ENCODE measurements around the gene EXOSC10. TPM values are rescaled to one million over a fixed set of nuclear protein-coding genes. Genes with fewer than 3 reads are reported as not detected.

The EXOSC10 gene
- polyA plus RNA-seq, 1 donor from 2014 or later: 115 TPM

DNA sequence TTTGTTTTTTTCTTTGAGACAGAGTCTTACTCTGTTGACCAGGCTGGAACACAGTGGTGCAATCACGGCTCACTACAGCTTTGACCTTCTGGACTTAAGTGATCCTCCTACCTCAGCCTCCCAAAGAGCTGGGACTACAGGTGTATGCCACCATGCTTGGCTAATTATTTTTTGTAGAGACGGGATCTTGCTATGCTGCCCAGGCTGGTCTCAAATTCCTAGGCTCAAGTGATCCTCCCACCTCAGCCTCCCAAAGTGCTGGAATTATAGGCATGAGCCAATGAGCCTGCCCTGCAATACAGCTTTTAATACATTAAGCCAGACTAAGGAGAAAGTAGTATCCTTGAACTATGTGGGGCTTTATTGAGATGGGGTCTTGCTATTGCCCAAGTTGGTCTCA, 16.6 kb upstream of the EXOSC10 start:
- H3K9me2 ChIP-seq (ENCODE audit: insufficient read depth, low read length): no peaks in the 10 kb centered on the region
- no peaks in the 10 kb centered on the region for H3K27me3 ChIP-seq (ENCODE audit: insufficient read depth, low read depth, low read length)
- H4K20me1 ChIP-seq (ENCODE audit: insufficient read depth): no peaks in the 10 kb centered on the region
- no peak overlapping the region for H3K27ac ChIP-seq (ENCODE audit: low read length)
- no peaks in the 10 kb centered on the region for H3F3A ChIP-seq (ENCODE audit: insufficient read depth, low read length, poor library complexity, severe bottlenecking)
- no peak overlapping the region for H3K4me3 ChIP-seq (ENCODE audit: low read length)
- H3K9me3 ChIP-seq (ENCODE audit: low read length): no peaks in the 10 kb centered on the region
- no peaks in the 10 kb centered on the region for H3K79me2 ChIP-seq (replicated peaks; ENCODE audit: insufficient read depth, low read length)
- H3K36me3 ChIP-seq (ENCODE audit: insufficient read depth, low read length): peaks cover 8% of the 10 kb centered on the region
- H2AFZ ChIP-seq (ENCODE audit: low read depth, low read length): no peak overlapping the region
- no peak overlapping the region for H3K4me2 ChIP-seq (ENCODE audit: low read length)
- no peak overlapping the region for H3K9ac ChIP-seq (ENCODE audit: low read length)
- TF ChIP-seq RAD21 (conservative IDR thresholded peaks at IDR 0.05): no peak
- no peak for TF ChIP-seq MXI1 (conservative IDR thresholded peaks at IDR 0.05; ENCODE audit: poor library complexity, severe bottlenecking)
- TF ChIP-seq TAF1 (IDR thresholded peaks at IDR 0.05; ENCODE audit: low read depth): no peak
- no peak for TF ChIP-seq SMC3 (conservative IDR thresholded peaks at IDR 0.05; ENCODE audit: poor library complexity)
- TF ChIP-seq EZH2 (IDR thresholded peaks at IDR 0.05; ENCODE audit: borderline replicate concordance, insufficient read depth, low read length, poor library complexity, severe bottlenecking): no peak
- no peak for TF ChIP-seq POLR2AphosphoS5 (IDR thresholded peaks at IDR 0.05)
- TF ChIP-seq EP300 (conservative IDR thresholded peaks at IDR 0.05; ENCODE audit: poor library complexity, severe bottlenecking): no peak
- TF ChIP-seq, protein P1, sequence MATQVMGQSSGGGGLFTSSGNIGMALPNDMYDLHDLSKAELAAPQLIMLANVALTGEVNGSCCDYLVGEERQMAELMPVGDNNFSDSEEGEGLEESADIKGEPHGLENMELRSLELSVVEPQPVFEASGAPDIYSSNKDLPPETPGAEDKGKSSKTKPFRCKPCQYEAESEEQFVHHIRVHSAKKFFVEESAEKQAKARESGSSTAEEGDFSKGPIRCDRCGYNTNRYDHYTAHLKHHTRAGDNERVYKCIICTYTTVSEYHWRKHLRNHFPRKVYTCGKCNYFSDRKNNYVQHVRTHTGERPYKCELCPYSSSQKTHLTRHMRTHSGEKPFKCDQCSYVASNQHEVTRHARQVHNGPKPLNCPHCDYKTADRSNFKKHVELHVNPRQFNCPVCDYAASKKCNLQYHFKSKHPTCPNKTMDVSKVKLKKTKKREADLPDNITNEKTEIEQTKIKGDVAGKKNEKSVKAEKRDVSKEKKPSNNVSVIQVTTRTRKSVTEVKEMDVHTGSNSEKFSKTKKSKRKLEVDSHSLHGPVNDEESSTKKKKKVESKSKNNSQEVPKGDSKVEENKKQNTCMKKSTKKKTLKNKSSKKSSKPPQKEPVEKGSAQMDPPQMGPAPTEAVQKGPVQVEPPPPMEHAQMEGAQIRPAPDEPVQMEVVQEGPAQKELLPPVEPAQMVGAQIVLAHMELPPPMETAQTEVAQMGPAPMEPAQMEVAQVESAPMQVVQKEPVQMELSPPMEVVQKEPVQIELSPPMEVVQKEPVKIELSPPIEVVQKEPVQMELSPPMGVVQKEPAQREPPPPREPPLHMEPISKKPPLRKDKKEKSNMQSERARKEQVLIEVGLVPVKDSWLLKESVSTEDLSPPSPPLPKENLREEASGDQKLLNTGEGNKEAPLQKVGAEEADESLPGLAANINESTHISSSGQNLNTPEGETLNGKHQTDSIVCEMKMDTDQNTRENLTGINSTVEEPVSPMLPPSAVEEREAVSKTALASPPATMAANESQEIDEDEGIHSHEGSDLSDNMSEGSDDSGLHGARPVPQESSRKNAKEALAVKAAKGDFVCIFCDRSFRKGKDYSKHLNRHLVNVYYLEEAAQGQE (IDR thresholded peaks at IDR 0.05; ENCODE audit: borderline replicate concordance): no peak
- TF ChIP-seq, protein P2, sequence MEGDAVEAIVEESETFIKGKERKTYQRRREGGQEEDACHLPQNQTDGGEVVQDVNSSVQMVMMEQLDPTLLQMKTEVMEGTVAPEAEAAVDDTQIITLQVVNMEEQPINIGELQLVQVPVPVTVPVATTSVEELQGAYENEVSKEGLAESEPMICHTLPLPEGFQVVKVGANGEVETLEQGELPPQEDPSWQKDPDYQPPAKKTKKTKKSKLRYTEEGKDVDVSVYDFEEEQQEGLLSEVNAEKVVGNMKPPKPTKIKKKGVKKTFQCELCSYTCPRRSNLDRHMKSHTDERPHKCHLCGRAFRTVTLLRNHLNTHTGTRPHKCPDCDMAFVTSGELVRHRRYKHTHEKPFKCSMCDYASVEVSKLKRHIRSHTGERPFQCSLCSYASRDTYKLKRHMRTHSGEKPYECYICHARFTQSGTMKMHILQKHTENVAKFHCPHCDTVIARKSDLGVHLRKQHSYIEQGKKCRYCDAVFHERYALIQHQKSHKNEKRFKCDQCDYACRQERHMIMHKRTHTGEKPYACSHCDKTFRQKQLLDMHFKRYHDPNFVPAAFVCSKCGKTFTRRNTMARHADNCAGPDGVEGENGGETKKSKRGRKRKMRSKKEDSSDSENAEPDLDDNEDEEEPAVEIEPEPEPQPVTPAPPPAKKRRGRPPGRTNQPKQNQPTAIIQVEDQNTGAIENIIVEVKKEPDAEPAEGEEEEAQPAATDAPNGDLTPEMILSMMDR (IDR thresholded peaks at IDR 0.05; ENCODE audit: poor library complexity, severe bottlenecking): no peak

DNA sequence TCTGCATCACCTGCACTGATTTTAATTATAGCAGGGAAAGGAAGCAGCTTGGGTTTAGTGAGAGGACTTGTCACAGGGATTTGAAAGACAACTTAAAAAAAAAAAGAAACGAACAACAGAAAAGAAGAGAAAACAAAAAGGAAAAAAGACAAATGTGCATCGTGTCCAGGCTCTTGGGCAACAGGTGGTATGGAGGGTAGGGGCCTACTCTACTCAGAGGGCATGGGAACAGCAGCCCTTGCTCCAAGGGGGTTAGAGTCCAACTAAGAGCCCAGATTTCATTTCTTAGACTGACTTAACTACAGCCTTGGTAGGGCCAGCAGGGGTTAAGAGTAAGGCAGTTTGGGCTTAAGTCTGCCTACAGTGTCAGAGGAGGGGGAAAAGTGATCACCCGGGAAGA, 15.3 kb upstream of the EXOSC10 start:
- peaks cover 8% of the 10 kb centered on the region for H3K36me3 ChIP-seq (ENCODE audit: insufficient read depth, low read length)
- H3K27me3 ChIP-seq (ENCODE audit: insufficient read depth, low read depth, low read length): no peaks in the 10 kb centered on the region
- H4K20me1 ChIP-seq (ENCODE audit: insufficient read depth): no peaks in the 10 kb centered on the region
- H3K4me2 ChIP-seq (ENCODE audit: low read length): no peak overlapping the region
- H3F3A ChIP-seq (ENCODE audit: insufficient read depth, low read length, poor library complexity, severe bottlenecking): no peaks in the 10 kb centered on the region
- H2AFZ ChIP-seq (ENCODE audit: low read depth, low read length): no peak overlapping the region
- no peaks in the 10 kb centered on the region for H3K9me3 ChIP-seq (ENCODE audit: low read length)
- no peaks in the 10 kb centered on the region for H3K79me2 ChIP-seq (replicated peaks; ENCODE audit: insufficient read depth, low read length)
- H3K9ac ChIP-seq (ENCODE audit: low read length): no peak overlapping the region
- no peak overlapping the region for H3K27ac ChIP-seq (ENCODE audit: low read length)
- no peak overlapping the region for H3K4me3 ChIP-seq (ENCODE audit: low read length)
- TF ChIP-seq, protein P2 (IDR thresholded peaks at IDR 0.05; ENCODE audit: poor library complexity, severe bottlenecking): no peak
- no peak for TF ChIP-seq RAD21 (conservative IDR thresholded peaks at IDR 0.05)
- no peak for TF ChIP-seq EP300 (conservative IDR thresholded peaks at IDR 0.05; ENCODE audit: poor library complexity, severe bottlenecking)
- TF ChIP-seq EZH2 (IDR thresholded peaks at IDR 0.05; ENCODE audit: borderline replicate concordance, insufficient read depth, low read length, poor library complexity, severe bottlenecking): no peak
- TF ChIP-seq POLR2AphosphoS5 (IDR thresholded peaks at IDR 0.05): no peak
- TF ChIP-seq, protein P1 (IDR thresholded peaks at IDR 0.05; ENCODE audit: borderline replicate concordance): no peak
- TF ChIP-seq TAF1 (IDR thresholded peaks at IDR 0.05; ENCODE audit: low read depth): no peak
- TF ChIP-seq SMC3 (conservative IDR thresholded peaks at IDR 0.05; ENCODE audit: poor library complexity): no peak
- no peak for TF ChIP-seq MXI1 (conservative IDR thresholded peaks at IDR 0.05; ENCODE audit: poor library complexity, severe bottlenecking)
- H3K9me2 ChIP-seq (ENCODE audit: insufficient read depth, low read length): no peaks in the 10 kb centered on the region
